H1 (cell line): Measurements from ENCODE around the gene MACROD2. TPM values are rescaled to one million over a fixed set of nuclear protein-coding genes. Genes with fewer than 3 reads are reported as not detected.

ENCODE experiments used
- CHD1 ChIP-seq: IDR thresholded peaks from 2 replicates; pipeline ENCODE4 v1.6.1; 2012; ENCODE audit warnings: low read depth, low read length, improper control_type of control experiment
- EP300 ChIP-seq, 2 experiments: IDR thresholded peaks; 1 replicate in 1 of 2; 2 replicates in 1 of 2; pipeline ENCODE4 v1.6.1; 2011 to 2012; ENCODE audit warnings: low read depth in 2 of 2, low read length in 2 of 2, mild to moderate bottlenecking in 2 of 2, borderline replicate concordance in 1 of 2, inconsistent platforms in 1 of 2, moderate library complexity in 1 of 2
- FOSL1 ChIP-seq: IDR thresholded peaks from 2 replicates; pipeline ENCODE4 v1.6.1; 2011; ENCODE audit warnings: mild to moderate bottlenecking, low read depth, low read length, moderate library complexity; ENCODE audit not compliant: insufficient read depth
- KDM5A ChIP-seq: fragments of 200-600 bp; IDR thresholded peaks from 2 replicates; pipeline ENCODE4 v1.7.1; 2012; ENCODE audit warnings: mild to moderate bottlenecking, low read length, inconsistent platforms, mixed read lengths
- SP2 ChIP-seq: IDR thresholded peaks from 2 replicates; pipeline ENCODE4 v1.6.1; 2012; ENCODE audit warnings: mild to moderate bottlenecking, low read length, inconsistent platforms
- polyA plus RNA-seq, 7 experiments: library from polyadenylated mRNA; depleted of rRNA in 3 of 7; stranded (reverse) in 5 of 7; unstranded in 2 of 7; fragments of >200 nt in 5 of 7; fragments of 200-250 nt in 2 of 7; gene quantifications; 1 replicate in 5 of 7; 2 replicates in 1 of 7; 4 replicates in 1 of 7; pipeline versions ENCODE4 v1.2.1 to v1.2.3, GENCODE V29; 2011 to 2013; ENCODE audit warnings: missing spikeins in 2 of 7, mixed read lengths in 2 of 7
- total RNA-seq: library from RNA; stranded (reverse); fragmentation: NEBNext Ultra II Directional; extraction: Animal tissue kit (Norgen Biotek cat#: 25700); gene quantifications from 2 replicates; pipeline ENCODE4 v1.2.1, GENCODE V29; 2021

The MACROD2 gene
- total and polyA plus RNA-seq, 2 of the 8 experiments (the other 6 are each of a cell fraction or from before 2014, with no cell fraction given) = 0.70 to 3.9 TPM

DNA sequence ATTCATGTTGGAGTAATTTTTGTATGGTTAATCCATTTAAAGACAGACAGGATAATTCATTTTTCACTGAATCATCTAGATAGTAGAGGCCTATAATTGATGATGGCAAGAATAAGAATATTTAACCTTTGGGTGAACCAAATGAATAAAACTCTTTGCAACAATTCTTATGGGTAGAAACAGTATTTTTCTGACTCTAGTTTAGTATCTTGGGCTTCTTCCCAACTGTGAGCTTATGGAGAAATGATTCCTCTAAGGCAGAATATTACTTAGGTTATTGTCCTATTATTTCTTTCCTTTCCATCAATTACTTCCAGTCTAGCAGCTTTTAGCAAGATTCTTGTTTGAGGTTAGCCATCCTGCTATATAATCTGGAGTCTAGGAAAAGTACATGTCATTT is 1077.0 kb downstream of the MACROD2 start (continued):
- TF ChIP-seq KDM5A (no peak), CHD1 (no peak), FOSL1 (no peak), SP2 (no peak), EP300 (IDR thresholded peaks at IDR 0.05; ENCODE audit: borderline replicate concordance in 1 of 2, low read depth in 2 of 2, low read length in 2 of 2) (no peak)
